Measurements from ENCODE around the gene CYS1. TPM values are rescaled to one million over a fixed set of nuclear protein-coding genes. Genes with fewer than 3 reads are reported as not detected.
A peak's percentile ranks its signal among the peaks of the same experiment; 100 is the strongest.

The CYS1 gene
- total RNA-seq, 3 donors from 2014 or later: 1.3 to 2.4 (median 1.6) TPM

DNA sequence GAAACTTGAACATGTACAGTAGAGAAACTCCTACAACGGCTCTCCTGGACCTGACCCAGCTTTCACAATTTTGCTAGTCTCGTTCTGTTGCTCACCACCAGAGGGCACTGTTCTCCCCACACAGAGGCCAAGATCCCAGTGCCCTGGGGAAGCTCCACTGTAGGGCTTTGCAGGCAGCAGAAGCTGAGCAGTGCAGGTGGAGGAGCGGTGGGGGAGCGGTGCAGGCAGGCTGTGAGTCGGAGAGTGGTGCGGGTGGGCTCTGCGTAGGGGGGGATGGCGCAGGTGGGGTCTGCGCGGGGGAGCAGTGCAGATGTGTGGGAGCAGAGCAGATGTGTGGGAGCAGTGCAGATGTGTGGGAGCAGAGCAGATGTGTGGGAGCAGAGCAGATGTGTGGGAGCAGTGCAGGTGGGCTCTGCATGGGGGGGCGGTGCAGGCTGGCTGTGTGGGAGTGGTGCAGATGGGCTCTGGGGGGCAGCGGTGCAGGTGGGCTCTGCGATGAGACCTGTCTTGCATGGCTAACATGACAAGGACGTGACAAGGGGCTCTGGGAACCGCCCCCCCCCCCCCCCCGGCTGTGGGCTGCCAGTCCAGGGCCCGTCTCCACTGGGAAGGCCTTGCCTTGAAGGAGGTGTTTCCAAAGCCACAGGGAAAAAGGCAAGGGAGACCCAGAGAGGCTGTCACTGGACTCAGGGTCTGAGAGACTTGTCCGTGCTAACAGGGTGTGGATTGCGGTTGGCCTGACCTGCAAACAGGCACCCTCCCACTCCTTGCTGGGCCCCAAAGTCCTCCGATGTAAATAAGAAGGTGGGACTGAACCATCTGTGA lies 7.3 kb downstream of the CYS1 start:
- intact Hi-C loops (cut with DNase I; ENCODE audit: low total_unique reads): no loop called here
- H3K27ac ChIP-seq: no peak overlapping the region
- no peaks in the 10 kb centered on the region for H3K27me3 ChIP-seq
- no peaks in the 10 kb centered on the region for H3K36me3 ChIP-seq
- DNase-seq (ENCODE audit: low spot score in 2 of 2): peak; percentile 74 to 84
- TF ChIP-seq, protein P1, sequence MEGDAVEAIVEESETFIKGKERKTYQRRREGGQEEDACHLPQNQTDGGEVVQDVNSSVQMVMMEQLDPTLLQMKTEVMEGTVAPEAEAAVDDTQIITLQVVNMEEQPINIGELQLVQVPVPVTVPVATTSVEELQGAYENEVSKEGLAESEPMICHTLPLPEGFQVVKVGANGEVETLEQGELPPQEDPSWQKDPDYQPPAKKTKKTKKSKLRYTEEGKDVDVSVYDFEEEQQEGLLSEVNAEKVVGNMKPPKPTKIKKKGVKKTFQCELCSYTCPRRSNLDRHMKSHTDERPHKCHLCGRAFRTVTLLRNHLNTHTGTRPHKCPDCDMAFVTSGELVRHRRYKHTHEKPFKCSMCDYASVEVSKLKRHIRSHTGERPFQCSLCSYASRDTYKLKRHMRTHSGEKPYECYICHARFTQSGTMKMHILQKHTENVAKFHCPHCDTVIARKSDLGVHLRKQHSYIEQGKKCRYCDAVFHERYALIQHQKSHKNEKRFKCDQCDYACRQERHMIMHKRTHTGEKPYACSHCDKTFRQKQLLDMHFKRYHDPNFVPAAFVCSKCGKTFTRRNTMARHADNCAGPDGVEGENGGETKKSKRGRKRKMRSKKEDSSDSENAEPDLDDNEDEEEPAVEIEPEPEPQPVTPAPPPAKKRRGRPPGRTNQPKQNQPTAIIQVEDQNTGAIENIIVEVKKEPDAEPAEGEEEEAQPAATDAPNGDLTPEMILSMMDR (IDR thresholded peaks at IDR 0.05): peak; percentile 76 to 84 (median 83)
- no peak for TF ChIP-seq POLR2AphosphoS5 (IDR thresholded peaks at IDR 0.05)
- no peak for TF ChIP-seq POLR2A (IDR thresholded peaks at IDR 0.05)
- no peak overlapping the region for H3K4me3 ChIP-seq
- H3K9me3 ChIP-seq: no peaks in the 10 kb centered on the region
- no peaks in the 10 kb centered on the region for H3K4me1 ChIP-seq

DNA sequence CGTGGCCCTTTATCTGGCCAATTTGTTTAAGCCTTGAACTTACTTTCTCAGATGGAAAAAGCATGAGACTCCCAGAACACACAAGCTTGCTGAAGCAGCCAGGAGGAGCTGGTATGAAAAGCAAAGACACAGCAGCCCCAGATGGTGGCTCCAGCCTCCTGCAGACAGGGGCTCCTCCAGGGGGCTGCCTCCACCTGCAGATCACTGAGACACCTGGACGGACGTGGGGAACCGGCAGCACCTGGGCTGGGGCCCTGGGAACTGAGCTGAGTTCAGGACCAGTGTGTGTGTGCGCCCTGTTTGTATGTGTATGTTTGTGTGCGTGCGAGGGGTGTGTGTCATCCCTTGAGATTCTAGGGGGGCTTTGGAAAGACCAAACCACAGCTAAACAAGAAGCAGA lies 8.6 kb downstream of the CYS1 start:
- intact Hi-C loops (cut with DNase I; ENCODE audit: low total_unique reads): no loop called here
- TF ChIP-seq POLR2AphosphoS5 (IDR thresholded peaks at IDR 0.05): no peak
- TF ChIP-seq, protein P1 (IDR thresholded peaks at IDR 0.05): no peak
- no peak for TF ChIP-seq POLR2A (IDR thresholded peaks at IDR 0.05)

DNA sequence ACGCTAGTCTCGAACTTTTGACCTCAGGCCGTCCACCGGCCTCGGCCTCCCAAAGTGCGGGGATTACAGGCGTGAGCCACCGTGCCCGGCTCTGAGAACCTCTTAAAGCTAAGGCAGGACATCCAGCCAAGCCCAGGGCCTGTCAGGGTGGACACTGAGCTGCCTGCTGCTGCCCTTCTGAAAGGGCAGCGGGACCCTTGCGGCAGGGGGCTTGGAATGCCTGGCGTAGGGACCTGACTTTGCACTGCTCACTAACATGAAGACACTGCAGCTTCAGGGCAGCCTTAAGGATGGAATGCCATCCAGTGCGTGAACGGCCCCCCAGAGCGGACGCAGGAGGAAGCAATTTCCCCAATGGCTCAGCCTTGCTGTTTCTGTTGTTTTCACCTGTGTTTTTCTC lies 9.0 kb downstream of the CYS1 start:
- Histone ChIP-seq H3K4me3 (no peak overlapping the region), H3K36me3 (no peaks in the 10 kb centered on the region), H3K9me3 (no peaks in the 10 kb centered on the region), H3K27me3 (no peaks in the 10 kb centered on the region), H3K4me1 (no peaks in the 10 kb centered on the region), H3K27ac (no peak overlapping the region)
- no peak for DNase-seq (ENCODE audit: low spot score in 2 of 2)
- TF ChIP-seq POLR2A (IDR thresholded peaks at IDR 0.05) (no peak), POLR2AphosphoS5 (IDR thresholded peaks at IDR 0.05) (no peak)
- TF ChIP-seq, protein P1 (IDR thresholded peaks at IDR 0.05): no peak
- intact Hi-C loops (cut with DNase I; ENCODE audit: low total_unique reads): no loop called here

More for the DNA sequence above, 8.6 kb downstream of the CYS1 start:
- Histone ChIP-seq H3K27ac (no peak overlapping the region), H3K4me3 (no peak overlapping the region), H3K4me1 (no peaks in the 10 kb centered on the region), H3K36me3 (no peaks in the 10 kb centered on the region), H3K27me3 (no peaks in the 10 kb centered on the region), H3K9me3 (no peaks in the 10 kb centered on the region)
- DNase-seq (ENCODE audit: low spot score in 2 of 2): no peak

DNA sequence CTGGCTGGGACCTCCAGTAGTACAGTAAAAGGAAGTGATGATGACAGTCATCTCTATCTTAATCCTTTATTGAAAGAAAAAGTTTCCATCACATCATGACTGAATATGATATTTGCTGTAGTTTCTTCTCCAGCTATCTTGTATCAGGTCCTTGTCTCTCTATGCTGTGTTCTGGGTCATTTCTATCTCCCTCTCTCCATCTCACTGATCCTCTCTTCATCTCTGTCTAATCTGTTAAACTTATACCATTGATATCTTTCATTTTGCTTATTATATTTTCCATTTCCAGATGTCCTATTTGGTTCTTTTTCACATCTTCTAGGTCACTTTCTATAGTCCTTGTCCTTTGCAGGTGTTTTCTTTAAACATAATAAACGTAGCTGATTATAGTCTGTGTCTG lies 12.3 kb downstream of the CYS1 start:
- Histone ChIP-seq H3K27ac (no peak overlapping the region), H3K36me3 (no peaks in the 10 kb centered on the region), H3K27me3 (no peaks in the 10 kb centered on the region), H3K4me1 (no peaks in the 10 kb centered on the region), H3K9me3 (no peaks in the 10 kb centered on the region), H3K4me3 (no peak overlapping the region)
- intact Hi-C loops (cut with DNase I; ENCODE audit: low total_unique reads): loop anchor here (5.0 kb wide), 1 partner anchor 1091 kb away; no protein-coding TSS in a partner anchor
- TF ChIP-seq POLR2AphosphoS5 (IDR thresholded peaks at IDR 0.05) (no peak), POLR2A (IDR thresholded peaks at IDR 0.05) (no peak)
- TF ChIP-seq, protein P1 (IDR thresholded peaks at IDR 0.05): no peak
- no peak for DNase-seq (ENCODE audit: low spot score in 2 of 2)

DNA sequence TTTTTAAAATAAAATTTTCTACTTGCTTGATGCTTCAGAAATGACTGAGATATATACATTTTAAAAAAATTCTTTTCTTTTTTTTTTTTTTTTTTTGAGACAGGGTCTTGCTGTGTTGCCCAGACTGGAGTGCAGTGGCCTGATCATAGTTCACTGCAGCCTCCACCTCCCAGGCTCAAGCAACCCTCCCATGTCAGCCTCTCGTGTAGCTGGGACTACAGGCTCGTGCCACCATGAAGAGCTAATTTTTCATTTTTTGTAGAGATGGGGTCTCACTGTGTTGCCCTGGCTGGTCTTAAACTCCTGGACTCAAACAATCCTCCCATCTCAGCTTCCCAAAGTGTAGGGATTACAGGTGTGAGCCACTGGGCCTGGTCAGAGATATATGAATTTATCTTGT lies 12.9 kb downstream of the CYS1 start:
- DNase-seq (ENCODE audit: low spot score in 2 of 2): no peak
- Histone ChIP-seq H3K4me3 (no peak overlapping the region), H3K36me3 (no peaks in the 10 kb centered on the region), H3K27me3 (no peaks in the 10 kb centered on the region), H3K27ac (no peak overlapping the region), H3K9me3 (no peaks in the 10 kb centered on the region), H3K4me1 (no peaks in the 10 kb centered on the region)
- TF ChIP-seq POLR2A (IDR thresholded peaks at IDR 0.05): no peak
- intact Hi-C loops (cut with DNase I; ENCODE audit: low total_unique reads): loop anchor here (5.0 kb wide), 1 partner anchor 1090 kb away; no protein-coding TSS in a partner anchor

Data from breast epithelium (tissue), 4 donors.